IPS-15b (cell line): ENCODE measurements around the gene AMELX.

Source experiments
- H3K27me3 ChIP-seq: one replicate; pipeline ENCODE4 v1.6.1; 2013; ENCODE audit warnings: low read length; ENCODE audit not compliant: control insufficient read depth, insufficient read depth
- H3K36me3 ChIP-seq: one replicate; pipeline ENCODE4 v1.6.1; 2013; ENCODE audit warnings: low read length; ENCODE audit not compliant: control insufficient read depth, insufficient read depth
- H3K4me1 ChIP-seq: one replicate; pipeline ENCODE4 v1.6.1; 2013; ENCODE audit warnings: mild to moderate bottlenecking, low read length; ENCODE audit not compliant: control insufficient read depth, insufficient read depth
- H3K4me3 ChIP-seq: one replicate; pipeline ENCODE4 v1.5.1; 2013; ENCODE audit warnings: low read depth, low read length
- H3K9ac ChIP-seq: one replicate; pipeline ENCODE4 v1.6.1; 2013; ENCODE audit warnings: low read depth, mild to moderate bottlenecking, low read length
- H3K9me3 ChIP-seq: one replicate; pipeline ENCODE4 v1.6.1; 2013; ENCODE audit warnings: mild to moderate bottlenecking, low read length; ENCODE audit not compliant: control insufficient read depth, insufficient read depth

AMELX gene

GRCh38 chrX:11309220-11309619 lies 16.0 kb downstream of the AMELX start:
- Histone ChIP-seq H3K27me3 (no peaks in the 10 kb centered on the region), H3K9ac (no peak overlapping the region), H3K36me3 (no peaks in the 10 kb centered on the region), H3K9me3 (peaks cover 2% of the 10 kb centered on the region), H3K4me3 (no peak overlapping the region), H3K4me1 (no peaks in the 10 kb centered on the region)

DNA sequence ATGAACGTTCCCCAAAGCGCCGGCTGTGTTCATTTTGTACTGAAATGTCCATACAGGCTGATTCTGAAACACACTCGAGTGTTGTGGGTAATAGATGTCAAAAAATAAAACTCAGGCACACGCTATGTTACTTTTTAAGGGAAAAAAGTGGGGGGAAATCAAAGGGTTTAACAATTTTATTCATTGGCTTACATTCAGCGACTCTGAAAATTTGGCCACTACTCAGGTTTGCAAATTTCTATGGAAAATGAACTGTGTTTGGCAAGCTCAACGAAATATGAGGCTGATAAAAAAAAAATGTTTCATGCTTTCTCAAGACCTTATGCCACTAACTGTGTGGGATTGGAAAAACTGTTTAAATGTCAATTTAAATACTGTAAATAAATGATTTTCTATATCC lies 18.5 kb downstream of the AMELX start:
- no peak overlapping the region for H3K9ac ChIP-seq
- H3K36me3 ChIP-seq = no peaks in the 10 kb centered on the region
- peaks cover 2% of the 10 kb centered on the region for H3K9me3 ChIP-seq
- H3K4me1 ChIP-seq = no peaks in the 10 kb centered on the region
- no peak overlapping the region for H3K4me3 ChIP-seq
- no peaks in the 10 kb centered on the region for H3K27me3 ChIP-seq

GRCh38 chrX:11319806-11320520 lies 26.8 kb downstream of the AMELX start:
- Histone ChIP-seq H3K36me3 (no peaks in the 10 kb centered on the region), H3K27me3 (no peaks in the 10 kb centered on the region), H3K4me1 (no peaks in the 10 kb centered on the region), H3K9ac (no peak overlapping the region), H3K9me3 (no peaks in the 10 kb centered on the region), H3K4me3 (no peak overlapping the region)

DNA sequence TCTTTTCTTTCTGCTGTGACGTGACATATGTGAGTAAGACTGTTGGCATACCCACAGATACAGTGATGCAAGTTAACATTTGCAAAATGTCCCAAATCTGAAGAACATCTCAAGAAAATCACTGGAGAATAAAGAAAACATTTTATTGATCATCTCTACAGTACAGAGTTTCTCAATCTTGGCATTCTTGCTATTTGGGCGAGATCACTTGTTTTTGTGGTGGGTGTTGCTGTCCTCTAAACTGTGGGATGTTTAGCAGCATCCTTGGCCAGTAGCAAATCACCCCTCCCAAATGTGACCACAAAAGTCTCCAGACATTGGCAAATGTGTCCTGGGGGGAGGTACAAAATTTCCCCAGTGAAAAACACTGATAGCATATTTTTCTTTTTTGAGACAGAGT lies 28.8 kb downstream of the AMELX start:
- Histone ChIP-seq H3K9me3 (no peaks in the 10 kb centered on the region), H3K4me3 (no peak overlapping the region), H3K27me3 (no peaks in the 10 kb centered on the region)

DNA sequence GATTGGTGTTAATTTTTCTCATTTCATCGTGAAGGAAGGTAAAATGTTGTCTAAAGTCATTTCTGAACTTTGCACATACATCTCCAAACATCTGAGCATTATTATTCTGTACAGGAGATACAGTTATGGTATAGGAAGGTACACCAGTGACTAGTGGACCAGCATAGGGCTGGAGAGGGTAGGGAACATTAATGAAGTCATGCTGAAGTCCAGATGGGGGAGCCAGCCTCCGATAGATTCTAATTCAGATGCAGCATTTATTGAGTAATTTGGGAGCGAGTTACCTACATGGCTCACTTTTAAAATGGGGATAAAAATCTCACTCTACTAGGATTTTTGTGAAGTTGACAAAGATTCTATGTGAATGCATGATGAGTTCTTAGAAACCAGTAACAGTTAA lies 34.9 kb downstream of the AMELX start:
- H3K9ac ChIP-seq = no peak overlapping the region
- no peaks in the 10 kb centered on the region for H3K36me3 ChIP-seq
- H3K9me3 ChIP-seq = no peaks in the 10 kb centered on the region
- H3K27me3 ChIP-seq = no peaks in the 10 kb centered on the region
- no peaks in the 10 kb centered on the region for H3K4me1 ChIP-seq
- no peak overlapping the region for H3K4me3 ChIP-seq

More for the DNA sequence above, 28.8 kb downstream of the AMELX start:
- Histone ChIP-seq H3K4me1 (no peaks in the 10 kb centered on the region), H3K36me3 (no peaks in the 10 kb centered on the region), H3K9ac (no peak overlapping the region)

DNA sequence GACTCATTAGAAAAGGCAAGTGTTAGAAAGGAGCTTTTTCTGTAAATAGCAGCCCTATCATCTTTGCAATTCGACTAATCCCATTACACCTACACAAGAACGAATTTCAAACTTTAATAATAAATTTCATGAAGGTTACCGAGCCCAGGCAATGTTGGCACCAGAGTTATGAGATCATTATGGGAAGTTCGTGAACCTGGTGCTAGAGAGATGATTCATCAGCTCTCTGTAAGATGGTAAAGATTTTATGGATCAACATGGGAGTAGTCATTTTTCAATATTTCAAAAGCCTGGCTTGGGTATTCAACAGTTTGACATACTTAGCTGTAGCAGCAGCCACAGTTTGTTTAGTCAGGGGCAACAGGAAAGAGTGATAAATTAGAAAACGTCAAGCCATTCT lies 35.8 kb downstream of the AMELX start:
- H3K9ac ChIP-seq = no peak overlapping the region
- H3K27me3 ChIP-seq = no peaks in the 10 kb centered on the region
- H3K4me3 ChIP-seq = no peak overlapping the region
- no peaks in the 10 kb centered on the region for H3K4me1 ChIP-seq
- H3K36me3 ChIP-seq = no peaks in the 10 kb centered on the region
- no peaks in the 10 kb centered on the region for H3K9me3 ChIP-seq

DNA sequence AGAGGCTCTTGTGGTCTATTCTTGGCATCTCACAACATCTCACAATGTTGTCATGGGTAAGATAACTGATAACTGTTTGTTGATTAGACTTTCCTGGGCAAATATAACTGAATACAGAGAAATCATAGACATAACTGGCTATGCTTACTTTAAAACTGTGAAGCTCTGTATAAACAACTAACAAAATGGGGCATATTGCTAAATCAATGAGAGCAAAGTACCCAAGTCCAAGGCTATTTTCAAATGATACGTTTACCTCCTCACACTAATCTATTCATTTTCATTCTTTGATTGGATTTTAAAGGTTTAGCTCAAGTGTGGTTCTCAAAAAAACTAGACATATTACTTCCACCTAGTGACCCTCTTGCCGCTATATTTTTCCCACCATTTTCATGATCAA lies 38.6 kb downstream of the AMELX start:
- Histone ChIP-seq H3K9ac (no peak overlapping the region), H3K27me3 (no peaks in the 10 kb centered on the region), H3K4me1 (no peaks in the 10 kb centered on the region), H3K4me3 (no peak overlapping the region), H3K36me3 (no peaks in the 10 kb centered on the region), H3K9me3 (no peaks in the 10 kb centered on the region)

DNA sequence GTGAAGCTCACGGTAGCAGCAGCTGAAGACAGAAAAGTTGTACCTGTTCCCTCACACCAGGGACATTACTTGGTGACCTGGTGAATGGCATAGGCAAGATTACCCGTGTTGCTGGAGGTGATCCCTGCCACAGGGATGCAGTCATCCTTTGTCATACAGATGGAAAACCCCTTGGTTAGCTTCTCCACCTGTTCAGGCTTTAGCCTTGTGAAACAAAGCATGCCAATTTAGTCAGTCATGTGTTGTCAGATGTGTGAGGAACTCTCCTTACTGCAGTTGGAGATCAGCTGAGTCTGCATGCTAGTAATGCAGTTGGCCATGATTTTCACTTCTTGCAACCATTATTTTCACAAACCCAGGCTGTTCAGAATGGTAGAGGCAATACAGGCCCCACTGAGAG lies 41.0 kb downstream of the AMELX start:
- H3K4me3 ChIP-seq = no peak overlapping the region
- no peak overlapping the region for H3K9ac ChIP-seq
- no peaks in the 10 kb centered on the region for H3K4me1 ChIP-seq
- H3K9me3 ChIP-seq = no peaks in the 10 kb centered on the region
- H3K27me3 ChIP-seq = no peaks in the 10 kb centered on the region
- H3K36me3 ChIP-seq = no peaks in the 10 kb centered on the region

DNA sequence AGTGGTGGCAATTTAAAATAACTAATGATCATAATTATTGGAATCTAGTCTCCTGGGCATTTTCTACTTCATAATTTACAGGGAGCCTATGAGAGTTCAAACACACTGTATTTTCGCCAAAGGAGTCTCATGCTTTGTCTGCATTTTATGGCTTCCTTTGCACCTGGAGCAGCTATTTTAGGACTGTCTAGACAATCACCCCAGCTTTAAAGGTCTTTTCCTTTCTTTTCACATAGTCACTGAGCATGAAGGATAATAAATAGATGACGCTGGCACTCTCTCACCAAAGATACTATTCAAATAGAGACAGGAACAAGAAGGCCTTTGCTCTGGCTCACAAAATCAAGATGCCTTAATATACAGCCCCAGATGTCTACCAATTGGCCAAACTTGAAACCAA lies 43.0 kb downstream of the AMELX start:
- H3K4me3 ChIP-seq = no peak overlapping the region
- no peaks in the 10 kb centered on the region for H3K4me1 ChIP-seq
- H3K36me3 ChIP-seq = no peaks in the 10 kb centered on the region
- no peak overlapping the region for H3K9ac ChIP-seq
- no peaks in the 10 kb centered on the region for H3K9me3 ChIP-seq
- no peaks in the 10 kb centered on the region for H3K27me3 ChIP-seq

- H3K9ac ChIP-seq = no peak overlapping the region
- H3K9me3 ChIP-seq = no peaks in the 10 kb centered on the region
- H3K4me3 ChIP-seq = no peak overlapping the region
- no peaks in the 10 kb centered on the region for H3K27me3 ChIP-seq
- no peaks in the 10 kb centered on the region for H3K36me3 ChIP-seq
- no peaks in the 10 kb centered on the region for H3K4me1 ChIP-seq
Measured at GRCh38 chrX:11337292-11338009, 44.2 kb downstream of the AMELX start.

DNA sequence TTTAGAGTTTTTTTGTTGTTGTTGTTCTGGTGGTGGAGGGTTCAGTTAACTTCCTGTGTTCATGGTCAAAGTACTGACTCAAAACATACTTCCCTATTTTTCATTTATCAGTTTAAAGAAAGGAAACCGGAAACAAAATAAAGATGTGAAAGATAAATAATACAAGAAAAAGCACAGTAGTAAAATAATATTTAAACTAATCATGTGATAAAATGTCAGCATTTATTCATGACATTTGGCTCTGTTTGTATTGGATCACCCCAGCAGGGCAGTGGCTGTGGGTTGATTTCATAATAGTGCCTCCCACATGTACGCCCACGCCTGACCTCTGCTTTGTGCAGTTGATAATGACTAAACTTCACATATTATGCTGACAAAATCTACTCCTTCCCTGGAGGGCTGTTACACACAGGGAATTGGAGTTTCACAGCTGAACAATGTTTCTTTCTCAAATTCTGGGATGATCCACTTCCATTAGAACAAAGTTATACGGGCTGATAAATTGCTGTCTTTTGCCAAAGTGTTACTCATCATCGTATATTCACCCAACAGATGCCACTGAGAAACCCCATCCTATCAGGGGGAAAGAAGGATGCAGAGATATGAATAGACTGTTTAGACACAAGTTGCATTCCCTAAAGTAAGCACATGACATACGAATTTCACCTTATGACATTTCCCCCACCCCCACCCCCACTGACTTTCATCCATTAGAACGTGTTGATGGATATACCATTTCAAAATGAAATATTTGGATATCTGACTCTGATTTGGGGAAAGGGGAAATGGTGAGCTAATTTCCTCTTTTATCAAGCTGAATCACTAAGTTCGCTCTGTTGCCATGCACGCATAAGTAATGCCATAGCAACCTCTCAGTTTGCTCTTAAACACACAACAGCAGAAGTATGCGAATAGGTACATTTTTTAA lies 48.3 kb downstream of the AMELX start:
- Histone ChIP-seq H3K36me3 (no peaks in the 10 kb centered on the region), H3K9me3 (no peaks in the 10 kb centered on the region), H3K4me3 (no peak overlapping the region), H3K27me3 (no peaks in the 10 kb centered on the region), H3K9ac (no peak overlapping the region), H3K4me1 (no peaks in the 10 kb centered on the region)
